ENCODE results near the gene SLC3A2. TPM values are rescaled to one million over a fixed set of nuclear protein-coding genes. Genes with fewer than 3 reads are reported as not detected.

The SLC3A2 gene
- total and polyA plus RNA-seq, 2 of the 13 experiments (the other 11 are each of a cell fraction or from before 2014, with no cell fraction given): 213 to 226 TPM

DNA sequence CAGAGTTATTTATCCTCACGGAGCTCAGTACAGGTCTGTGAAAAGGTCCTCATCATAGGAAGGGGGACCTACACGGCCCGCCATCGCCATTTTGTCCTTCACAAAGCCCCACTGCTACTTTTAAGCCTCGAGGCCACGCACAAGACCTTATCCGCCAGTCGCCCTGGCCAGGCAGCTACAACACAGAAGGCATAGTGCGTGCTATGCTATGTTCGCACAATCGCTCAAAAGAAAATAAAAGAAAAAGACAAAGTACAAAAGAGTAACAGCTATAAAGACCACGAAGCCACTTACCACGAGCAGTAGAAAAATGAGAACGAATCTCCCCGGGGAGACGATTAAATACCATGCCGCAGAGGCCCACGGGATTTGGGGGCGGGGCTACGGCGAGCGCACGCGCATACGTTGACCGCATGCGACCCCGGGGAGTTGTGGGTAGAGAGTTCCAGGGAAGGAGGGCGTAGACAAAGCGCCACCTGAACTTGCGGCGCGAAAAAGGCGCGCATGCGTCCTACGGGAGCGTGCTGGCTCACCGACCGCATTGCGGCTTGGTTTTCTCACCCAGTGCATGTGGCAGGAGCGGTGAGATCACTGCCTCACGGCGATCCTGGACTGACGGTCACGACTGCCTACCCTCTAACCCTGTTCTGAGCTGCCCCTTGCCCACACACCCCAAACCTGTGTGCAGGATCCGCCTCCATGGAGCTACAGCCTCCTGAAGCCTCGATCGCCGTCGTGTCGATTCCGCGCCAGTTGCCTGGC, 24.9 kb upstream of the SLC3A2 start (continued):
- TF ChIP-seq, protein P1, sequence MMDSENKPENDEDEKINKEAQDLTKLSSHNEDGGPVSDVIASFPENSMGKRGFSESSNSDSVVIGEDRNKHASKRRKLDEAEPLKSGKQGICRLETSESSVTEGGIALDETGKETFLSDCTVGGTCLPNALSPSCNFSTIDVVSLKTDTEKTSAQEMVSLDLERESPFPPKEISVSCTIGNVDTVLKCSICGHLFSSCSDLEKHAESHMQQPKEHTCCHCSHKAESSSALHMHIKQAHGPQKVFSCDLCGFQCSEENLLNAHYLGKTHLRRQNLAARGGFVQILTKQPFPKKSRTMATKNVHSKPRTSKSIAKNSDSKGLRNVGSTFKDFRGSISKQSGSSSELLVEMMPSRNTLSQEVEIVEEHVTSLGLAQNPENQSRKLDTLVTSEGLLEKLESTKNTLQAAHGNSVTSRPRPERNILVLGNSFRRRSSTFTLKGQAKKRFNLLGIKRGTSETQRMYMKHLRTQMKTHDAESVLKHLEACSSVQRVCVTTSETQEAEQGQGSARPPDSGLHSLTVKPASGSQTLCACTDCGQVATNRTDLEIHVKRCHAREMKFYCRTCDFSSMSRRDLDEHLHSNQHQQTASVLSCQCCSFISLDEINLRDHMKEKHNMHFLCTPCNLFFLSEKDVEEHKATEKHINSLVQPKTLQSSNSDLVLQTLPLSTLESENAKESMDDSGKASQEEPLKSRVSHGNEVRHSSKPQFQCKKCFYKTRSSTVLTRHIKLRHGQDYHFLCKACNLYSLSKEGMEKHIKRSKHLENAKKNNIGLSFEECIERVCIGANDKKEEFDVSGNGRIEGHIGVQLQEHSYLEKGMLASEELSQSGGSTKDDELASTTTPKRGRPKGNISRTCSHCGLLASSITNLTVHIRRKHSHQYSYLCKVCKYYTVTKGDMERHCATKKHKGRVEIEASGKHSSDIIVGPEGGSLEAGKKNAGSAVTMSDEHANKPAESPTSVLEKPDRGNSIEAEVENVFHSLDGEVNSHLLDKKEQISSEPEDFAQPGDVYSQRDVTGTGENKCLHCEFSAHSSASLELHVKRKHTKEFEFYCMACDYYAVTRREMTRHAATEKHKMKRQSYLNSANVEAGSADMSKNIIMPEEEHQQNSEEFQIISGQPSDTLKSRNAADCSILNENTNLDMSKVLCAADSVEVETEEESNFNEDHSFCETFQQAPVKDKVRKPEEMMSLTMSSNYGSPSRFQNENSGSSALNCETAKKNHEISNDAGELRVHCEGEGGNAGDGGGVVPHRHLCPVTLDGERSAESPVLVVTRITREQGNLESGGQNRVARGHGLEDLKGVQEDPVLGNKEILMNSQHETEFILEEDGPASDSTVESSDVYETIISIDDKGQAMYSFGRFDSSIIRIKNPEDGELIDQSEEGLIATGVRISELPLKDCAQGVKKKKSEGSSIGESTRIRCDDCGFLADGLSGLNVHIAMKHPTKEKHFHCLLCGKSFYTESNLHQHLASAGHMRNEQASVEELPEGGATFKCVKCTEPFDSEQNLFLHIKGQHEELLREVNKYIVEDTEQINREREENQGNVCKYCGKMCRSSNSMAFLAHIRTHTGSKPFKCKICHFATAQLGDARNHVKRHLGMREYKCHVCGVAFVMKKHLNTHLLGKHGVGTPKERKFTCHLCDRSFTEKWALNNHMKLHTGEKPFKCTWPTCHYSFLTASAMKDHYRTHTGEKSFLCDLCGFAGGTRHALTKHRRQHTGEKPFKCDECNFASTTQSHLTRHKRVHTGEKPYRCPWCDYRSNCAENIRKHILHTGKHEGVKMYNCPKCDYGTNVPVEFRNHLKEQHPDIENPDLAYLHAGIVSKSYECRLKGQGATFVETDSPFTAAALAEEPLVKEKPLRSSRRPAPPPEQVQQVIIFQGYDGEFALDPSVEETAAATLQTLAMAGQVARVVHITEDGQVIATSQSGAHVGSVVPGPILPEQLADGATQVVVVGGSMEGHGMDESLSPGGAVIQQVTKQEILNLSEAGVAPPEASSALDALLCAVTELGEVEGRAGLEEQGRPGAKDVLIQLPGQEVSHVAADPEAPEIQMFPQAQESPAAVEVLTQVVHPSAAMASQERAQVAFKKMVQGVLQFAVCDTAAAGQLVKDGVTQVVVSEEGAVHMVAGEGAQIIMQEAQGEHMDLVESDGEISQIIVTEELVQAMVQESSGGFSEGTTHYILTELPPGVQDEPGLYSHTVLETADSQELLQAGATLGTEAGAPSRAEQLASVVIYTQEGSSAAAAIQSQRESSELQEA (CRISPR knock-in tag; IDR thresholded peaks at IDR 0.05; ENCODE audit: not compliant biosample characterization): peak; percentile 94
- TF ChIP-seq MLXIP (CRISPR knock-in tag; IDR thresholded peaks at IDR 0.05; ENCODE audit: borderline replicate concordance) (peak; percentile 70; the same call in 1 of the 2 replicates), MAFF (IDR thresholded peaks at IDR 0.05; ENCODE audit: low read depth, low read length) (no peak), ELF4 (CRISPR knock-in tag; IDR thresholded peaks at IDR 0.05; ENCODE audit: borderline replicate concordance) (peak; percentile 91), KDM4B (CRISPR knock-in tag; IDR thresholded peaks at IDR 0.05) (0 out of 2 replicates have a peak, but pooled peaks have one; percentile 21), KLF15 (CRISPR knock-in tag; IDR thresholded peaks at IDR 0.05; ENCODE audit: borderline replicate concordance) (no peak; the same call in 1 of the 2 replicates), ZNF569 (CRISPR knock-in tag; IDR thresholded peaks at IDR 0.05; ENCODE audit: borderline replicate concordance) (peak; percentile 93; the same call in 1 of the 2 replicates), SRSF4 (IDR thresholded peaks at IDR 0.05; ENCODE audit: low read depth, low read length, poor library complexity, severe bottlenecking) (no peak)
- TF ChIP-seq, protein P2, sequence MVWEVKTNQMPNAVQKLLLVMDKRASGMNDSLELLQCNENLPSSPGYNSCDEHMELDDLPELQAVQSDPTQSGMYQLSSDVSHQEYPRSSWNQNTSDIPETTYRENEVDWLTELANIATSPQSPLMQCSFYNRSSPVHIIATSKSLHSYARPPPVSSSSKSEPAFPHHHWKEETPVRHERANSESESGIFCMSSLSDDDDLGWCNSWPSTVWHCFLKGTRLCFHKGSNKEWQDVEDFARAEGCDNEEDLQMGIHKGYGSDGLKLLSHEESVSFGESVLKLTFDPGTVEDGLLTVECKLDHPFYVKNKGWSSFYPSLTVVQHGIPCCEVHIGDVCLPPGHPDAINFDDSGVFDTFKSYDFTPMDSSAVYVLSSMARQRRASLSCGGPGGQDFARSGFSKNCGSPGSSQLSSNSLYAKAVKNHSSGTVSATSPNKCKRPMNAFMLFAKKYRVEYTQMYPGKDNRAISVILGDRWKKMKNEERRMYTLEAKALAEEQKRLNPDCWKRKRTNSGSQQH (CRISPR knock-in tag; IDR thresholded peaks at IDR 0.05; ENCODE audit: low read depth): peak; percentile 93
